T follicular helper cell (primary cell): ENCODE data around the gene F11R.
A peak's percentile ranks its signal among the peaks of the same experiment; 100 is the strongest.
"Not testable (repeated sequence)": the region's sequence is repeated elsewhere in the genome, so short reads cannot be mapped to it uniquely, and the experiment has no call there.

Experiments
- DNase-seq: peaks from one replicate; pipeline ENCODE4 v3.0.0-alpha.2; 2020; ENCODE audit warnings: low read depth
- total RNA-seq, 2 experiments: gene quantifications; one replicate each; lab custom pipeline; 2026; lab: John Stamatoyannopoulos, UW

Gene F11R
- total RNA-seq = 12.7 to 32.0 reads per million in 2 experiments

DNA sequence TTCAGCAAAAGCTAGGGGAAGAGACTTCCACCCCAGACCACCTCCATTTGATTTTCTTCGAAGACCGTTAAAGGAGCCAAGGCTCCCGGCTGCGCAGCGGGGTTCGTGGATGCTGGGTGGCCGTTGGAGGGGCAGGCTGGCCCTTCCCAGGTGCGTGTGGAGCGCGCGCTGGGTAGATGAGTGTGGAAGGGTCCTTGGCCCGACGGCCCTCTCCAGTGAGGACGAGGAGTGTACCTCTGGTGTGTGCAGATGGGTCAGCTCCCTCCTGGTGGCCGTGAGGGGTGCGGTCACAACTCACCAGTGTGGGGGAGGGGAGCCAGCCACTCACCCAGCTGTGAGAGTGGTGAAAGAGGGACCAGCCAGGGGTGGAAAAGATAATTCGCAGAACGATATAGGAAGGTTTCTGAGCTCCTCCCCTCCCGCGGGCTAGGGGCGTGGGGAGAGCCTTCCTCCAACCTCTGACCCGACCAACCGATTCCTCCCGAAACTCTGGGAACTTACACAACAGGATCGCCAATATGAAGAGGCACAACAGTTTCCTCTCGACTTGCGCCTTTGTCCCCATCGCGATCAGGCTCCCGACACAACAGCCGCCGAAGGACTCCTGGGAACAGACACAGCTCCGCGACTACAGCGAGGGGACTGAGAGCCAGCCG, at the start of gene F11R:
TSS of gene F11R (minus strand) at position 644 of the 656 bp plus-strand sequence. CDS start at position 565, 79 bp downstream.
- DNase-seq = no peak

DNA sequence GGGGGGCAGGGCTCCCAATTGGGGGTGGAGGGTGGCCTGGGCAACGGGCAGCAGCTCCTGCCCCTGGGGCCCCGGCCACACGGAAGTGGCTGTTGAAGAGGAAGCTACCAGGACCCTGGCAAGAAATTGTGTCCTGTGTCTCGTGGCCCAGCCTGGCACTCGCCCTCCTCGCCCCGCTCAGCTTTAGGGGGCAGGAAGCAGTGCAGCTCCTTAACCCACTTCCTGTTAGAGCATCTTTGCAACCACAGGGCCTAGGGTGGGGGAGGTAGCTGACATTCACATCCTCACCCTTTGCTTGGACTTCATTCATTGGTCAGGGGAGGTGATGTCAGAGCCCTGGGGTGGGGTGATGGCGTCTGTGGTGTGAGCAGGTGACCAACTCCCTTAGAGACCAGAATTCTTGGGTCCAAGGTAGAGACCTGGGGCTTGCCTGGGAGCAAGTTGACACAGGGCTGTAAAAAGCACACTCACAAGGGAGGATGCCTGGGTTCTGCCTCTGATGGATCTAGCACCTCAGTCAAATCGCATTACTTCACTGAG, 48.8 kb upstream of the F11R start, which contains the start of gene ARHGAP30:
TSS of gene ARHGAP30 (minus strand) at position 161 of the 540 bp plus-strand sequence. CDS start 267 bp downstream, outside the sequence.
- peak; percentile 59 for DNase-seq

- no peak for DNase-seq
Observed at GRCh38 chr1:161069241-161069640, 48.3 kb upstream of the F11R start.

DNA sequence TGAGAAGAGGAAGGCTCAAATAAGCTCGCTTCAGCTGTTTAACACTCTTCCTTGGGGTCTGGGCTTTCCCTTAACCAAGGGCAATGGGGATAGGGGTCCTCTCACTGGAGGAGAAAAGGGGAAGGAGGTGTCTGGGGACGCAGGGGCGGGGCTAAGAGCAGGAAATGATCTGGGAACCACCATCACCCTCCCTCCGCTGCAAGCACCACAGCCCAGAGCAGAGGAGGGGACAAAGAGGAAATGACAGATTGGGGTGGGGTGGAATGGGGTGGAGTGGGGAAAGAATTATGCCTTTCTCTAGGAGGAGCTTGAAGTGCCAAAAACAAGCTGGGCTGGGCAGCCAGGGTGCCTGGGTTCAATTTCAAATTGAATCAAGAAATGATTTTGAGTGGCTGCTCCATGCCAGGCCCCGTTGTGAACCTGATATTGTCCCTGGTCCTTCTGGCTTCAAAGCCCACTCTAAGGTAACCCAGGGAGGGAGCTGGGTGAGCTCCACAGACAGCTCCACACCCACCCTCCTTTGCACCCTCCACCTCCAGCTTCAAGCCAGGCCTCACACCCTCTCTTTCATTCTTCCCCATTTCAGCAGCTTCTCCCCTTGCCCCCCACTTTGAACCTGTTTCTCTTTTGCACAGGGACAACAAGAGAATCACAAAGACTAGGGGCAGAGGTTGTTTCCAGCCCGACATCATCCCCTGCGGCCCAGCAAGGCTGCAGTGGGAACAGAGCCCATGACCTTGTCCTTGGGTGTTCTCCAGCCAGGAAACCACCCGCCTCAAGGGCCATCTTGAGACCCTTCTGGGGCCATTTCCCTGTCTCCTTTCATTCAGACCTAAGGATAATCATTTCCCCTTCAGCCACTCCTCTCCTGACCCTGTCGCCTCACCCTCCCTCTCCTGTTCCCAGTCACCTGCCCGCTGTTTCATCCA, 47.6 kb upstream of the F11R start:
- DNase-seq = peak; percentile 69

DNA sequence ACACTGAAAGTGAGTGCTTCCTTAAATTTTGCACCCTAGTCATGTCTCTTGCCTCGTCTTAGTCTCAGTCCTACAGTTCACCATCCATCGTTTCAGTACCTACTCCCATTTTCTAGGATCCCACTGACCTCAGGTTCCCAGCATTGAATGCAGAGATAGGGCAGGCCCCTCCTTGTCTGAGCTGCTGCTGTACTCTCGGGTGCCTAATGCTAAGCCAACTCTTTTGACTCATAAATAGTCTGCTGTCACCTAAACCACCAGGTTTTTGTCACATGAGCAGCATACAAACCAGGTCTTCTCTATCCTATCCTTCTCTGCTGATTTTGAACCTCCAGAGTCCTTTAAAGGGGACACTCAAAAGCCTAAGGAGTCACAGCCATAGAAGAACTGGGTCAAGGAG, 45.7 kb upstream of the F11R start:
- no peak for DNase-seq

GRCh38 chr1:161065681-161066080, 44.7 kb upstream of the F11R start:
- DNase-seq = not testable (repeated sequence)

- DNase-seq = not testable (repeated sequence)
Observed at GRCh38 chr1:161063936-161064335, 43.0 kb upstream of the F11R start.

- DNase-seq = no peak
Observed at GRCh38 chr1:161061419-161061818, 40.5 kb upstream of the F11R start.

GRCh38 chr1:161059293-161059692, 38.3 kb upstream of the F11R start:
- no peak for DNase-seq

DNA sequence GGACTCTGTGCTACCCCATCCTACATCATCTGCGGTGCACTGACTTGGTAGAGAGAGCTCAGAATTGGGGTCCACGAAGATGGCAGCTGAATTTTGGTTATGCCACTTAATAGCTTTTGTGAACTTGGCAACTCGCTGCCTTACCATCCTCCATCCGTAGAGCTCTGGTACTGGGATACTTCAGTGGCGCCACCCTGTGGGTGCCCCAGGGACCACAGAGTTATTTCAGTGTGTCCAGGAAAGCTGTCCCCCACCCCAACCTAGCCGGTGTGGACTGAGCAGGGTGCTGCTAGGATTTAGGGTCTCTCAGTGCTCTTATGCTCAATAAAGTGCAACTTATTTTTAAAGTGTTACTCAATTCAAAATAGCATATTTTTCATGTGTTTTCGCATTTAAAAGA, 33.9 kb upstream of the F11R start:
- no peak for DNase-seq

GRCh38 chr1:161054232-161054631, 33.3 kb upstream of the F11R start:
- DNase-seq = no peak

GRCh38 chr1:161052899-161053298, 31.9 kb upstream of the F11R start:
- DNase-seq = no peak

GRCh38 chr1:161051219-161051618, 30.3 kb upstream of the F11R start:
- no peak for DNase-seq

DNA sequence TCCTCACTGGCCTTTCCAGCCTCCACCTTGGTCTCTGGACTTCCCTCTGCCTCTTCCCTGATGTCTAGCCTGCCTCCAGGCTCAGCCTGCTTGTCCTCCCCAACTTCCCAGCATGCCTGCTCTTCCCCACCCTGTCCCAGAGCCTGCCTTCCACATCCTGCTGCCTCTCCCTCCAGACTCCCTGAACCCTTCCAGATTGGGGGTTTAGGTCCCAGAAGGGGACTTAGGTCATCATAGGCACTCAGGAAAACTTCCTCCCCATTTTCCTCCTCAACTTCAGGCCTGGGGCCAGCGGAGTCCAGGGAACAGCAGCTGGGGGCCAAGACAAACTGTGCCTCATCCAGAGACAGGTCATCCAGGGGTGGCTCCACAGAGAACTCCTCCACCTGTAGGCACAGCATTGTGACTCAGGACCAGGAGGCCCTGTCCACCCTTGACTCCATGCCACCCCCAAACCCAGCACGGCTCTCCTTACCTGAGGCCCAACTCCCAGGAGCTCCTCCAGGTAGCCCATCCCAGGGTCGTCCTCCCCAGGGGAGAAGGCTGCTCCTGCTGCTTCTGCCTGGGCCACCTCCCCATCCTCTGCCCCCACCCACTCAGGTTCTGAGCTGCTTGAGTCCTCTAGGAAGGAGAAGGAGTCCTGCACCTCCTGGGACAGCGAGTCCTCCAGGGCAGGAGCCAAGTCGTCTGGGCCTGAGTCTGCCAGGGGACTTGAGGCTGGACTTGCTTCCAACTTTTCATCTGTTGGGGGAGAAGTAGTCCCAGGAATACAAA, 28.2 kb upstream of the F11R start:
- no peak for DNase-seq

GRCh38 chr1:161047436-161048420, 26.8 kb upstream of the F11R start:
- no peak for DNase-seq

DNA sequence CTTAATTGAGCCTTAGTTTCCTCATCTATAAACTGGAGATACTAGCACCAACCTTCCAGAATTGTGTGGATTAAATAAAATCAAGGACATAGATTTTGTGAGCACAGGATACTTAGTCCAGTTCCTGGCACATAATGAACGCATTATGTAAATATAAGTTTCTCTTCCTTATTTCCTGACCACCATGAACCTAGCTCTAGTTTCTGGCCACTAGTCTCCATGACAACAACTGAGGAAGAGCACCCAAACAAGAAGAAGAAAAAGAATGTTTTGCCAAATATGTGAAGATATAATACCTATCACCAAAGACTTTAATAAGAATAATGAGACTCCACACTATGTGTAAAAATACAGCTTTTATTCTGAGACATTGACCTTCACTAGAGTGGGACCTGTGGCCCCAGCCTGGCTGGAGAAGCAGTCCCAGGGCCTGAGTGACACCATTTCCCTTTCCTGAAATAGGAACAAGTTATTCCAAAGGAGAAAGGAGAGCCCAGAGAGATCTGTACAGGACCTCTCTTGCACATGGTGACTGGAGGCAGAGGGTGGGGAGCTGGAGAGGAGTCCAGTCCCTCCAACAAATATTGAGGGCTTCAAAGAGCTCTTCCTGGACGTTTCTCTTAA, 25.8 kb upstream of the F11R start:
- no peak for DNase-seq

DNA sequence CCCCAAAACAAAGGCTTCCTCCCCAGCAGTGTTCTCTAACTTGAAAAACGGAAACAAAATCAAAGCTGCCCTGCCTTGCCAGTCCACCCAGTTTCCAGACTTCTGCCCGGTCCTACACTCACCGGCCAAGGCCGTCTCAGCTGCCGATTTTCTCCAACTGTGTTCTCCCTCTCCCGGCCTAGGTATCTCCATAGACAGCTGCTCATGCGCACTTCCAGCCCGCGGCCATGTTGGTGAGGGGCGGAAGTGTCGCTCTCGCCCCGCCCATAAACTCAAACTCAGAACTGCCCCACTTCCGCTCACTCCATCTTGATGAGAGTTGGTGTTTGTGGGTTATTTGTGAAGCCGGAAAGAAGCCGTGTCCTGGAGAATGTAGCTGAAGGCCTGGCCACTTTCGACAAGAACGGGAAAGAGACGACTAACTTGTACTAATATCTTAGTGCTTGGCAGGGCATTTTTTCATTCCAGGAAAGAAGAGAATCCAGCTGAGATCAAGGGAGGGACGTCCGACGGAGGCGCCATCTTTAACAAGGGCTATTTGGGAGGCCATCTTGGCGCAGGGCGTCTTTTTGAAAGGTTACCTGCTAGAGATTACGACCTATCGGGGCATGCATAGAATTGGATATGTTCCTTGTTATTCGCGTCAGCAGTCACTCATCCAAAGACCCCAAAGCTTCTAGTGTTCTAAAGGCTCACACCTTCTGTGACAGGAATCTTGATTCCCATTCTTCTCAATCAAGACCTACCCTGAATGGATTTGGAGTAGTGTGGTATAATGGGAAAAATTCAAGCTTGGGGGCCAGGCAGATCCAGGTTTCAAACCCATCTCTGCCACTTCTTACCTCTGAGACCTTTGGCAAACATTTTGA, 25.0 kb upstream of the F11R start, which contains the start of gene USF1:
TSS of gene USF1 (minus strand) at position 242 of the 869 bp plus-strand sequence. CDS start 2,702 bp downstream, outside the sequence.
- peak; percentile 86 for DNase-seq

DNA sequence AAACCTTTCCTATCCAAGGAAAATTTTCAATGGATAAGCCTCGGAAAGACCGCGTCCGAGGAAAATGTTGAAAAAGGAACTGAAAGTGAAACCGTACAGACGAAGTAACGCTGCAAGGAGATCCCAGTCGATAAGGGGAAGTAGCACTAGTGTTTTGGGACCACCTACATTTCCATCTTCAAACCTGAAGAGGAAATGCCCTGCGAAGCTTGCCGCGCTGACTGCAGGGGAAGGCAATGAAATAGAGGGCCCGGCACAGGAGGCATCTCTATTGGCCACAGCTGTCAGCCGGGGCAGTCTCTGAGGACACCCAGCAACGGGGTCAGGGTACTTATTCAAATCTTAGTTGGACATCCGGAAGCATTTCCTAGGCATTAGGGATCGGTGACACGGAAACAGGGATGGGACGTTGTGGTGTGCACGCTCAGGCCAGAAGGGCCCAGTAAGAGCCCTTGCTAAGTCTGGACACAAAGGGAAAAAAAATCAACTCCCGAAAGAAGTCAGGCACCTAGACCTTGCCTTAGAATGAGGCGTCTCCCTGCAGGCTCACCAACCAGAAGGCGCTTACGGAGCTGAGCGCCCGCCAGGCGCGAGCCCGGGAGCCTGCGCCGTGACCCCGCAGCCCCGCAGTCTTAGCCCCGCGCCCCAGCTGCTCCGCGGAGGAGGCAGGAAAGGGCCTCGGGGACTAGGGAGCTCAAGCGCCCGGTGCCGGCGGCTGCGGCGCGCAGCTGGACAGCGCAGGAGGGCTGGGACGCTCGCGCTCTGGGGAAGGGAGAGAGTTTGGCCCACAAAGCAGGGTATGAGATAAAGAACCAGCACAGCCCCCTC, 24.2 kb upstream of the F11R start:
- DNase-seq = peak; percentile 28
